GM23338 (cell line): Measurements from ENCODE around the gene GABPA. TPM values are rescaled to one million over a fixed set of nuclear protein-coding genes. Genes with fewer than 3 reads are reported as not detected.

Source experiments
- ATAC-seq: fragments of 200-7000 bp; cut with Tn5 transposase; 3 replicates; pipeline ENCODE4 v1.9.1; 2020
- DNase-seq: peaks from one replicate; pipeline ENCODE4 v3.0.0-alpha.2; 2015; ENCODE audit warnings: low spot score
- H2AFZ ChIP-seq: fragments of 200-600 bp; sonication (generic); 2 replicates; pipeline ENCODE4 v1.8.0; 2016; ENCODE audit warnings: antibody characterized with exemption, mild to moderate bottlenecking, moderate library complexity
- H3F3A ChIP-seq: fragments of 200-600 bp; sonication (generic); replicated peaks from 2 replicates; pipeline ENCODE4 v1.8.0; 2017; ENCODE audit warnings: antibody characterized with exemption, mixed run types, low read depth
- H3K27ac ChIP-seq: fragments of 200-600 bp; sonication (generic); 2 replicates; pipeline ENCODE4 v1.6.1; 2016; ENCODE audit warnings: low read depth
- H3K27me3 ChIP-seq: fragments of 200-600 bp; sonication (generic); 2 replicates; pipeline ENCODE4 v1.8.0; 2016; ENCODE audit warnings: mild to moderate bottlenecking, mixed run types, moderate library complexity; ENCODE audit not compliant: insufficient read depth
- H3K36me3 ChIP-seq: fragments of 200-600 bp; sonication (generic); 2 replicates; pipeline ENCODE4 v1.8.0; 2016; ENCODE audit warnings: mild to moderate bottlenecking; ENCODE audit not compliant: insufficient read depth
- H3K4me1 ChIP-seq: fragments of 200-600 bp; sonication (generic); 2 replicates; pipeline ENCODE4 v1.8.0; 2016; ENCODE audit warnings: mild to moderate bottlenecking, moderate library complexity; ENCODE audit not compliant: insufficient read depth
- H3K4me2 ChIP-seq: fragments of 200-600 bp; sonication (generic); 2 replicates; pipeline ENCODE4 v1.7.1; 2017; ENCODE audit warnings: mixed run types
- H3K4me3 ChIP-seq: fragments of 200-600 bp; sonication (generic); 2 replicates; pipeline ENCODE4 v1.6.1; 2016; ENCODE audit warnings: mixed run types
- H3K79me2 ChIP-seq: fragments of 200-600 bp; sonication (generic); replicated peaks from 2 replicates; pipeline ENCODE4 v1.8.0; 2017; ENCODE audit warnings: mild to moderate bottlenecking; ENCODE audit not compliant: insufficient read depth
- H3K9me2 ChIP-seq: fragments of 200-600 bp; sonication (generic); 2 replicates; pipeline ENCODE4 v1.8.0; 2017; ENCODE audit not compliant: insufficient read depth
- H4K20me1 ChIP-seq: fragments of 200-600 bp; sonication (generic); replicated peaks from 2 replicates; pipeline ENCODE4 v1.8.0; 2017; ENCODE audit warnings: mild to moderate bottlenecking; ENCODE audit not compliant: insufficient read depth
- H3K27ac Mint-ChIP-seq: 2 replicates; pipeline ENCODE4 v1.8.0; 2020; ENCODE audit warnings: inconsistent platforms, mild to moderate bottlenecking, moderate library complexity, mixed read lengths
- H3K27me3 Mint-ChIP-seq: 3 replicates; pipeline ENCODE4 v1.8.0; 2022; ENCODE audit warnings: low read depth, mild to moderate bottlenecking, moderate library complexity, mixed read lengths, inconsistent platforms; ENCODE audit not compliant: insufficient read depth, poor library complexity
- H3K36me3 Mint-ChIP-seq: 3 replicates; pipeline ENCODE4 v1.8.0; 2021; ENCODE audit warnings: low read depth, mild to moderate bottlenecking, inconsistent platforms, moderate library complexity, mixed read lengths
- H3K4me1 Mint-ChIP-seq: 3 replicates; pipeline ENCODE4 v1.8.0; 2020; ENCODE audit warnings: mild to moderate bottlenecking, inconsistent platforms, mixed read lengths
- H3K4me3 Mint-ChIP-seq: 3 replicates; pipeline ENCODE4 v1.8.0; 2021; ENCODE audit warnings: moderate library complexity, mild to moderate bottlenecking, inconsistent platforms, mixed read lengths
- H3K9me3 Mint-ChIP-seq: 3 replicates; pipeline ENCODE4 v1.8.0; 2020; ENCODE audit warnings: moderate library complexity, mild to moderate bottlenecking, inconsistent platforms, mixed read lengths
- CTCF ChIP-seq, 2 experiments: fragments of 200-600 bp in 1 of 2; sonication (generic) in 1 of 2; conservative IDR thresholded peaks; 2 replicates each; pipeline versions ENCODE4 v1.5.1 to v1.6.1; 2016 to 2017; ENCODE audit warnings: antibody characterized with exemption in 2 of 2, low read depth in 2 of 2, mild to moderate bottlenecking in 2 of 2, moderate library complexity in 1 of 2
- ETS1 ChIP-seq: IDR thresholded peaks from 2 replicates; pipeline ENCODE4 v1.6.1; 2016; ENCODE audit warnings: antibody characterized with exemption
- EZH2phosphoT487 ChIP-seq: fragments of 200-600 bp; sonication (generic); IDR thresholded peaks from one replicate; pipeline ENCODE4 v1.8.1; 2018; ENCODE audit warnings: antibody characterized with exemption; ENCODE audit not compliant: unreplicated experiment
- JUNB ChIP-seq: IDR thresholded peaks from one replicate; pipeline ENCODE4 v1.6.1; 2016; ENCODE audit warnings: antibody characterized with exemption; ENCODE audit not compliant: unreplicated experiment
- NANOG ChIP-seq: IDR thresholded peaks from 2 replicates; pipeline ENCODE4 v1.6.1; 2016; ENCODE audit warnings: antibody characterized with exemption, borderline replicate concordance
- POLR2AphosphoS5 ChIP-seq: IDR thresholded peaks from 2 replicates; pipeline ENCODE4 v1.6.1; 2016; ENCODE audit warnings: antibody characterized with exemption, low read depth
- REST ChIP-seq: IDR thresholded peaks from one replicate; pipeline ENCODE4 v1.6.1; 2018; ENCODE audit warnings: antibody characterized with exemption; ENCODE audit not compliant: unreplicated experiment
- ZNF114 ChIP-seq: fragments of 250-450 bp; sonication (Bioruptor Pico); IDR thresholded peaks from 2 replicates; pipeline ENCODE4 v1.5.0; 2020; ENCODE audit warnings: mild to moderate bottlenecking, moderate library complexity
- polyA plus RNA-seq: library from polyadenylated mRNA; unstranded; fragments of >200 nt; fragmentation: Nextera tagmentation; extraction: Ambion mirVana; gene quantifications from 2 replicates; pipeline ENCODE4 v1.2.1, GENCODE V29; 2016
- total RNA-seq: library from RNA; depleted of rRNA; stranded (reverse); fragments of >200 nt; shearing (Covaris generic); gene quantifications from 2 replicates; pipeline ENCODE4 v1.2.3, GENCODE V29; 2014

Gene GABPA
- total and polyA plus RNA-seq, 2 experiments from 2014 or later: 8.5 to 28.6 TPM

GRCh38 chr21:25809013-25809412 lies 74.2 kb downstream of the GABPA start:
- DNase-seq: no peak
- Histone ChIP-seq H3K4me2 (no peak overlapping the region), H3F3A (no peaks in the 10 kb centered on the region), H3K4me1 (no peaks in the 10 kb centered on the region), H3K9me2 (0 out of 2 replicates have a peak, but pooled peaks cover 15% of the 10 kb centered on the region), H3K36me3 (no peaks in the 10 kb centered on the region), H3K27ac (no peak overlapping the region), H3K79me2 (no peaks in the 10 kb centered on the region), H3K27me3 (no peaks in the 10 kb centered on the region), H2AFZ (no peak overlapping the region), H3K4me3 (no peak overlapping the region), H4K20me1 (no peaks in the 10 kb centered on the region)
- ATAC-seq: no peak
- H3K9me3 Mint-ChIP-seq: no peaks in the 10 kb centered on the region
- H3K36me3 Mint-ChIP-seq: no peaks in the 10 kb centered on the region
- no peak overlapping the region for H3K27ac Mint-ChIP-seq
- H3K4me1 Mint-ChIP-seq: peaks cover 2% of the 10 kb centered on the region; the same call in 1 of the 3 replicates
- no peak for TF ChIP-seq REST
- no peak for TF ChIP-seq EZH2phosphoT487
- TF ChIP-seq JUNB: no peak
- TF ChIP-seq NANOG: no peak
- TF ChIP-seq ZNF114 (CRISPR knock-in tag): no peak
- no peak for TF ChIP-seq ETS1
- no peak for TF ChIP-seq CTCF (conservative IDR thresholded peaks at IDR 0.05; ENCODE audit: low read depth in 2 of 2)
- TF ChIP-seq POLR2AphosphoS5: no peak
- H3K4me3 Mint-ChIP-seq: no peak overlapping the region
- H3K27me3 Mint-ChIP-seq: no peaks in the 10 kb centered on the region

- no peak for ATAC-seq
- Histone ChIP-seq H2AFZ (no peak overlapping the region), H3K4me3 (no peak overlapping the region), H4K20me1 (no peaks in the 10 kb centered on the region), H3K4me2 (no peak overlapping the region), H3K9me2 (0 out of 2 replicates have a peak, but pooled peaks cover 15% of the 10 kb centered on the region), H3F3A (no peaks in the 10 kb centered on the region), H3K27ac (no peak overlapping the region), H3K79me2 (no peaks in the 10 kb centered on the region), H3K27me3 (no peaks in the 10 kb centered on the region), H3K36me3 (no peaks in the 10 kb centered on the region), H3K4me1 (no peaks in the 10 kb centered on the region)
- no peak overlapping the region for H3K4me3 Mint-ChIP-seq
- DNase-seq: no peak
- no peaks in the 10 kb centered on the region for H3K9me3 Mint-ChIP-seq
- H3K27ac Mint-ChIP-seq: no peak overlapping the region
- no peaks in the 10 kb centered on the region for H3K36me3 Mint-ChIP-seq
- H3K27me3 Mint-ChIP-seq: no peaks in the 10 kb centered on the region
- peaks cover 2% of the 10 kb centered on the region; the same call in 1 of the 3 replicates for H3K4me1 Mint-ChIP-seq
- TF ChIP-seq EZH2phosphoT487 (no peak), REST (no peak), POLR2AphosphoS5 (no peak)
These were observed 76.4 kb downstream of the GABPA start for GRCh38 chr21:25811186-25811585.
